Gastrocnemius medialis (tissue), 4 donors: ENCODE measurements around the gene GIMAP8.

Source experiments
- POLR2A ChIP-seq, 2 donors: fragments of 450-650 bp; IDR thresholded peaks; one replicate each; pipeline ENCODE4 v1.6.1; 2017; ENCODE audit warnings: antibody characterized with exemption in 2 of 2, mild to moderate bottlenecking in 2 of 2, moderate library complexity in 2 of 2
- TF ChIP-seq, protein P1 (sequence below), 5 experiments: fragments of 450-650 bp in 3 of 5; fragments of 200-600 bp in 2 of 5; sonication (generic) in 2 of 5; IDR thresholded peaks in 4 of 5; conservative IDR thresholded peaks in 1 of 5; 1 replicate in 4 of 5; 2 replicates in 1 of 5; pipeline ENCODE4 v1.5.1; 2016 to 2019; ENCODE audit warnings: antibody characterized with exemption in 5 of 5, mild to moderate bottlenecking in 3 of 5, moderate library complexity in 3 of 5

DNA sequence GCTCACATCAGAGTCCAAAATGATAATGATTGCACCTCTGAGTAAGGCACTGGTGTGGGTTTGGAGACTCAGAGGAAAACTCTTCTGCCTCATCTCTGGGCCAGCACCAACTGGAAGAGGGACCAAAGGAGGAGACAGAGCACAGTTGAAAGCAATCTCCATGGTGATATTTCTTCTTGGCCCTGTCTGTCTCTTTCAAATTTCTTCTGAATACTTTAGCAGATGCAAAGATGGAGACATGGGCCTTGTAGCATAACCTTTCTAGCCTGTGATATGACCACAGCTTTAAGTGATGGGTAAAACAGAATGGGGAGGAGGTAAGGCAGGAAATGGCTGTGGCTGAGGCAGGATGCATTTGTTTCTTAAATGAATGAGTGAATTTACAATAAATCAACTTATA is 52.1 kb downstream of the GIMAP8 start:
- TF ChIP-seq POLR2A (IDR thresholded peaks at IDR 0.05): no peak
- TF ChIP-seq, protein P1, sequence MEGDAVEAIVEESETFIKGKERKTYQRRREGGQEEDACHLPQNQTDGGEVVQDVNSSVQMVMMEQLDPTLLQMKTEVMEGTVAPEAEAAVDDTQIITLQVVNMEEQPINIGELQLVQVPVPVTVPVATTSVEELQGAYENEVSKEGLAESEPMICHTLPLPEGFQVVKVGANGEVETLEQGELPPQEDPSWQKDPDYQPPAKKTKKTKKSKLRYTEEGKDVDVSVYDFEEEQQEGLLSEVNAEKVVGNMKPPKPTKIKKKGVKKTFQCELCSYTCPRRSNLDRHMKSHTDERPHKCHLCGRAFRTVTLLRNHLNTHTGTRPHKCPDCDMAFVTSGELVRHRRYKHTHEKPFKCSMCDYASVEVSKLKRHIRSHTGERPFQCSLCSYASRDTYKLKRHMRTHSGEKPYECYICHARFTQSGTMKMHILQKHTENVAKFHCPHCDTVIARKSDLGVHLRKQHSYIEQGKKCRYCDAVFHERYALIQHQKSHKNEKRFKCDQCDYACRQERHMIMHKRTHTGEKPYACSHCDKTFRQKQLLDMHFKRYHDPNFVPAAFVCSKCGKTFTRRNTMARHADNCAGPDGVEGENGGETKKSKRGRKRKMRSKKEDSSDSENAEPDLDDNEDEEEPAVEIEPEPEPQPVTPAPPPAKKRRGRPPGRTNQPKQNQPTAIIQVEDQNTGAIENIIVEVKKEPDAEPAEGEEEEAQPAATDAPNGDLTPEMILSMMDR (IDR thresholded peaks at IDR 0.05 in 4 of 5, conservative IDR thresholded peaks at IDR 0.05 in 1 of 5): no peak
